OCI-LY1 (cell line): ENCODE data around the gene GOLGA1.

ENCODE experiments used
- H2AFZ ChIP-seq: fragments of 200-600 bp; sonication (generic), shearing (Covaris generic); 2 replicates; pipeline ENCODE4 v1.6.0; 2014; ENCODE audit warnings: antibody characterized with exemption, mild to moderate bottlenecking, low read length
- H3F3A ChIP-seq: fragments of 200-600 bp; sonication (generic), shearing (Covaris generic); 2 replicates; pipeline ENCODE4 v1.6.0; 2014; ENCODE audit warnings: mild to moderate bottlenecking, antibody characterized with exemption, low read length, moderate library complexity; ENCODE audit not compliant: insufficient read depth
- H3K27ac ChIP-seq: fragments of 200-600 bp; sonication (generic); 2 replicates; pipeline ENCODE4 v1.5.1; 2014; ENCODE audit warnings: low read length, mixed run types, mild to moderate bottlenecking, low read depth; ENCODE audit not compliant: poor library complexity, severe bottlenecking
- H3K27me3 ChIP-seq: fragments of 200-600 bp; sonication (generic); 2 replicates; pipeline ENCODE4 v1.6.0; 2014; ENCODE audit warnings: antibody characterized with exemption, mild to moderate bottlenecking, low read length, moderate library complexity; ENCODE audit not compliant: insufficient read depth
- H3K36me3 ChIP-seq: fragments of 200-600 bp; sonication (generic); 2 replicates; pipeline ENCODE4 v1.6.1; 2014; ENCODE audit warnings: mild to moderate bottlenecking, antibody characterized with exemption, low read length, moderate library complexity, mixed read lengths; ENCODE audit not compliant: insufficient read depth
- H3K4me1 ChIP-seq: fragments of 200-600 bp; sonication (generic); 2 replicates; pipeline ENCODE4 v1.5.1; 2014; ENCODE audit warnings: mild to moderate bottlenecking, low read length, moderate library complexity; ENCODE audit not compliant: insufficient read depth, severe bottlenecking
- H3K4me2 ChIP-seq: fragments of 200-600 bp; sonication (generic), shearing (Covaris generic); 2 replicates; pipeline ENCODE4 v1.6.1; 2014; ENCODE audit warnings: low read length
- H3K4me3 ChIP-seq: fragments of 200-600 bp; sonication (generic); 2 replicates; pipeline ENCODE4 v1.5.1; 2014; ENCODE audit warnings: low read length, low read depth, mild to moderate bottlenecking, mixed read lengths; ENCODE audit not compliant: poor library complexity, severe bottlenecking
- H3K79me2 ChIP-seq: fragments of 200-600 bp; shearing (Covaris generic); 2 replicates; pipeline ENCODE4 v1.6.1; 2016; ENCODE audit warnings: mixed run types, low read length, mixed read lengths; ENCODE audit not compliant: insufficient read depth
- H3K9ac ChIP-seq: fragments of 200-600 bp; sonication (generic), shearing (Covaris generic); 2 replicates; pipeline ENCODE4 v1.6.1; 2014; ENCODE audit warnings: mild to moderate bottlenecking, low read length, mixed read lengths
- H3K9me2 ChIP-seq: fragments of 200-600 bp; sonication (generic), shearing (Covaris generic); 2 replicates; pipeline ENCODE4 v1.6.1; 2014; ENCODE audit warnings: low read depth, mild to moderate bottlenecking, low read length, mixed read lengths
- H3K9me3 ChIP-seq: fragments of 200-600 bp; shearing (Covaris generic); 2 replicates; pipeline ENCODE4 v1.6.1; 2014; ENCODE audit warnings: low read length, mixed read lengths
- H4K20me1 ChIP-seq: fragments of 200-600 bp; sonication (generic), shearing (Covaris generic); 2 replicates; pipeline ENCODE4 v1.6.0; 2016; ENCODE audit warnings: mild to moderate bottlenecking, low read length; ENCODE audit not compliant: insufficient read depth
- EZH2 ChIP-seq: fragments of 200-600 bp; sonication (generic), shearing (Covaris generic); IDR thresholded peaks from 2 replicates; pipeline ENCODE4 v1.8.0; 2017; ENCODE audit warnings: borderline replicate concordance, mixed run types, mild to moderate bottlenecking, antibody characterized with exemption, low read length, moderate library complexity, mixed read lengths
- TF ChIP-seq, protein P1 (sequence below): fragments of 200-600 bp; sonication (generic), shearing (Covaris generic); IDR thresholded peaks from 2 replicates; pipeline ENCODE4 v1.5.1; 2017; ENCODE audit warnings: mild to moderate bottlenecking, antibody characterized with exemption, low read length, moderate library complexity, mixed read lengths

Gene GOLGA1

DNA sequence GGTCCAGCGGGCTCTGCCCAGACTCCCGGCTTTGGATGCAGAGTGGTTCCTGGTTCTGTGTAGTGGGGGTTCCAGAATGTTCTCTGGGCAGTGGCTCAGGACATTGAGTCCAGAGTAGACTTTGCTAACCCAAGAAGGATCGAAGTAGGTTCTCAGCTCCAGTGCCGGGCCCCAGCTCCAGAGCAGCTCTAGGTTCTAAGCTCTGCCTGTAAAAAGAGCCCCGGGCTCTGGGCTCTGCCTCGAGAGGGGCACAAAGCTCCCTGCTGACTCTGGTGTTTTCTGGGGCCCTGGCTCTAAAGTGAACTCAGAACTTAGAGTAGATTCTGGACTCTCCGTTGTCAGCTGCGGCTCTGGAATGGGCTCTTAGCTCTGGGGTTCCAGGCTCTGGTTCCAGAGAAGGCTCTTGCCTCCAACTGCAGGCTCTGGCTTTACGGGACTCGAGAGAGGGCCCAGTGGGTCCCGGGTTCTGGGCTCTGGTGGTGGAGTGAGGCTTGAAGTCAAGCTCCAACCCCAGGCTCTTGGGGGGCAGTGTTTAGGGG lies 87.2 kb downstream of the GOLGA1 start:
- Histone ChIP-seq H3K9me2 (no peaks in the 10 kb centered on the region), H4K20me1 (no peaks in the 10 kb centered on the region), H3K4me3 (peak overlapping the region; percentile 44), H3K4me1 (peaks cover 20% of the 10 kb centered on the region), H2AFZ (no peak overlapping the region), H3K27ac (no peak overlapping the region), H3K9ac (no peak overlapping the region; the same call in 1 of the 2 replicates), H3K4me2 (peak overlapping the region; percentile 75), H3F3A (0 out of 2 replicates have a peak, but pooled peaks cover 9% of the 10 kb centered on the region), H3K36me3 (peaks cover 27% of the 10 kb centered on the region), H3K79me2 (no peaks in the 10 kb centered on the region), H3K9me3 (no peaks in the 10 kb centered on the region), H3K27me3 (no peaks in the 10 kb centered on the region; the same call in 1 of the 2 replicates)
- TF ChIP-seq, protein P1, sequence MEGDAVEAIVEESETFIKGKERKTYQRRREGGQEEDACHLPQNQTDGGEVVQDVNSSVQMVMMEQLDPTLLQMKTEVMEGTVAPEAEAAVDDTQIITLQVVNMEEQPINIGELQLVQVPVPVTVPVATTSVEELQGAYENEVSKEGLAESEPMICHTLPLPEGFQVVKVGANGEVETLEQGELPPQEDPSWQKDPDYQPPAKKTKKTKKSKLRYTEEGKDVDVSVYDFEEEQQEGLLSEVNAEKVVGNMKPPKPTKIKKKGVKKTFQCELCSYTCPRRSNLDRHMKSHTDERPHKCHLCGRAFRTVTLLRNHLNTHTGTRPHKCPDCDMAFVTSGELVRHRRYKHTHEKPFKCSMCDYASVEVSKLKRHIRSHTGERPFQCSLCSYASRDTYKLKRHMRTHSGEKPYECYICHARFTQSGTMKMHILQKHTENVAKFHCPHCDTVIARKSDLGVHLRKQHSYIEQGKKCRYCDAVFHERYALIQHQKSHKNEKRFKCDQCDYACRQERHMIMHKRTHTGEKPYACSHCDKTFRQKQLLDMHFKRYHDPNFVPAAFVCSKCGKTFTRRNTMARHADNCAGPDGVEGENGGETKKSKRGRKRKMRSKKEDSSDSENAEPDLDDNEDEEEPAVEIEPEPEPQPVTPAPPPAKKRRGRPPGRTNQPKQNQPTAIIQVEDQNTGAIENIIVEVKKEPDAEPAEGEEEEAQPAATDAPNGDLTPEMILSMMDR = no peak
- TF ChIP-seq EZH2 = no peak

DNA sequence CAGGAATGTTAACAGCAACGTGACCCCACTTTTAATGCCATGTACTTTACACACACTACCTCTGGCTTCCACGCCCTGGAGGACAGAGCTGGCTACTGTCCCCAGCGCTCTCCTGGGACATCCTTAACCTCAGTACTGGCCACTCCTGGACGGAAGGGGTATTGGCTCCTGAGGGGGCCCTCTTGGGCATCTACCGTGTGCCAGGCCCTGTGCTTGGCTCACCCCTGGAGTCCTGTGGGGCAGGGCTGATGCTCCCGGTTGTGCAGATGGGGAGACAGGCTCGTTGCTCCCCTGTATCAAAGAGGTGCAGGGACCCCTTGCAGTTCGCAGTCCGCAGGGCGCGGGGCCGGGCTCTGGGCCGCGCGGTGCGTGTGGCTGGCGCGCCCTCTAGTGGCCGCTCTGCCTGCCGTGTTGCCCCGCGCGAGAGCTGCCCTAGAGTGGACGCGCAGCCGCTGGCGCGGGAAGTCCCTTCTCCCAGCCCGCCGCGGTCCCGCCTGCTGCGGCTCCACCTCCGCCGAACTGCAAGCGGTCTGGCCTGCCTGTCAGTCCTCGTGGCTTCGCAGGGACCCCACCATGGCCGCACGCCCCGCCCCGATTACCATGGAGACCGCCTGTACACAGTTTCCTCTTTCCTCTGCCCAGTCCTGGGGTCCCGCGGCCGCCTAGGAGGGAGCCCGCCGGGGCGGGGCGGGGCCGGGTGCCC lies 87.9 kb downstream of the GOLGA1 start, which contains the start of gene WDR38:
Gene WDR38, plus strand, starts transcription at position 632 of the 703 bp plus-strand sequence. CDS start 72 bp downstream, outside the sequence.
- no peak within 1 kb of the TSS for H3K27ac ChIP-seq

DNA sequence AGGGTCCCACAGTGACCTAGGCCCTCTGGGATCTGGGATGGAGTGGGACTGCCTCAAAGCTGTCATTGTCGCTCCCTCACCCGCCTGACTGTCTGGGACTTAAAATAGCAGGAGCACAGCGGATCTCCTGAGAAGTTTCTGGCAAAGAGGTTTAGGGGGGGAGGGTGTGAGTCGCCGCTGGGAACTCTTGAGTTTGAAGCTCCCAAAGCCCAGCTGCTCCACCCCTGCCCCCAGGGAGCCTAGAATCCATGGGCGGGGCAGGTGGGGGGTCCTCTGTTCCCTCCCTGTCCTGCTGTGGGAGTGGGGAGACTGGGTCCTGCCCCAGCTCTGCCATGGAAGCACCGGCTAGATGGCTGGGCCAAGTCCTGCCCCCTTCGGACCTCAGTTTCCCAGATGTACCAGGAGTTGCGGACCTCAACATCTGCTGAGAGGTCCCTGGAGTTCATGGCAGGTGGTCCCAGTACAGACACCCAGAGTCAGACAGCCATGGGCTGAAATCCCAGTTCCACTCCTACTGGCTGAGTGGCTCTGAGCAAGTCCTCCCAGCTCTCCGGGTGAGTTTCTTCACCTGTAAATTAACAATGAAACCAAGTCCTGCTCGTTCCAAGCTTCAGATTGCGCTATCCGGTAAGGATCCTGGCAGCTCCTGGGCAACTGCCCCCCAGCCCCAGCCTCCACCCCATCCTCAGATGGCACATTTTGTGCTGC lies 88.6 kb downstream of the GOLGA1 start:
- Histone ChIP-seq H3K27me3 (no peaks in the 10 kb centered on the region; the same call in 1 of the 2 replicates), H3K9me3 (no peaks in the 10 kb centered on the region), H3K9ac (peak overlapping the region; percentile 25; the same call in 1 of the 2 replicates), H3K4me3 (peak overlapping the region; percentile 44), H3K79me2 (no peaks in the 10 kb centered on the region), H2AFZ (no peak overlapping the region), H3K36me3 (peaks cover 13% of the 10 kb centered on the region), H3K9me2 (no peaks in the 10 kb centered on the region), H3F3A (0 out of 2 replicates have a peak, but pooled peaks cover 9% of the 10 kb centered on the region), H4K20me1 (no peaks in the 10 kb centered on the region), H3K4me2 (peak overlapping the region; percentile 75), H3K4me1 (peaks cover 23% of the 10 kb centered on the region), H3K27ac (no peak overlapping the region)
- no peak for TF ChIP-seq EZH2
- TF ChIP-seq, protein P1 = no peak

More for the DNA sequence above, 87.9 kb downstream of the GOLGA1 start, which contains the start of gene WDR38:
- Histone ChIP-seq H3K9me3 (no peaks in the 10 kb centered on the region), H3K27me3 (no peaks in the 10 kb centered on the region; the same call in 1 of the 2 replicates), H3K36me3 (peaks cover 20% of the 10 kb centered on the region), H3F3A (0 out of 2 replicates have a peak, but pooled peaks cover 9% of the 10 kb centered on the region), H3K4me1 (peaks cover 18% of the 10 kb centered on the region), H2AFZ (no peak within 1 kb of the TSS), H3K9ac (peak within 1 kb of the TSS; percentile 25; the same call in 1 of the 2 replicates), H3K4me3 (peak within 1 kb of the TSS; percentile 44), H4K20me1 (no peaks in the 10 kb centered on the region), H3K4me2 (peak within 1 kb of the TSS; percentile 75), H3K79me2 (no peaks in the 10 kb centered on the region), H3K9me2 (no peaks in the 10 kb centered on the region)
- TF ChIP-seq, protein P1 = peak; percentile 98
- no peak for TF ChIP-seq EZH2
